Muscle of back (tissue), 11 donors: ENCODE measurements around the gene CCR9. TPM values are rescaled to one million over a fixed set of nuclear protein-coding genes. Genes with fewer than 3 reads are reported as not detected.

Experiments
- DNase-seq, 3 donors: peaks; one replicate each; pipeline versions ENCODE4 v3.0.0 to v3.0.0-alpha.2; 2013
- polyA plus RNA-seq, 10 donors: library from polyadenylated mRNA; unstranded; fragments of 120-200 nt; gene quantifications; one replicate each; pipeline ENCODE4 v1.2.1, GENCODE V29; 2013; ENCODE audit not compliant: insufficient read length in 10 of 10

The CCR9 gene
- polyA plus RNA-seq, 10 donors = 0.11 to 0.31 (median 0.13) TPM; not detected in 7

- no peak for DNase-seq
These were observed 13.8 kb upstream of the CCR9 start for GRCh38 chr3:45872569-45872968.

- DNase-seq = no peak
These were observed 13.3 kb upstream of the CCR9 start for GRCh38 chr3:45873036-45873435.

GRCh38 chr3:45873638-45874037 is 12.7 kb upstream of the CCR9 start:
- no peak for DNase-seq

- DNase-seq = no peak
These were observed 11.5 kb upstream of the CCR9 start for GRCh38 chr3:45874677-45875346.

GRCh38 chr3:45878124-45878523 is 8.2 kb upstream of the CCR9 start:
- DNase-seq = no peak

- DNase-seq = no peak
These were observed 5.6 kb upstream of the CCR9 start for GRCh38 chr3:45880725-45881077.

GRCh38 chr3:45881078-45882022 is 5.0 kb upstream of the CCR9 start:
- no peak for DNase-seq

GRCh38 chr3:45884368-45885201 is 1.8 kb upstream of the CCR9 start:
- DNase-seq = no peak

GRCh38 chr3:45887285-45887684 is 942 bp downstream of the CCR9 start:
- DNase-seq = no peak

GRCh38 chr3:45887759-45888511 is 1.6 kb downstream of the CCR9 start:
- DNase-seq = no peak

- no peak for DNase-seq
These were observed 3.0 kb downstream of the CCR9 start for GRCh38 chr3:45889337-45889736.

- DNase-seq = no peak
These were observed 4.1 kb downstream of the CCR9 start for GRCh38 chr3:45890405-45890804.

- no peak for DNase-seq
These were observed 5.8 kb downstream of the CCR9 start for GRCh38 chr3:45892161-45892560.

GRCh38 chr3:45894015-45894414 is 7.7 kb downstream of the CCR9 start:
- no peak for DNase-seq

- no peak for DNase-seq
These were observed 9.5 kb downstream of the CCR9 start for GRCh38 chr3:45895686-45896468.

GRCh38 chr3:45896956-45897355 is 10.6 kb downstream of the CCR9 start:
- DNase-seq = peak in 1 of 3 donors; percentile 9

GRCh38 chr3:45904931-45905330 is 18.6 kb downstream of the CCR9 start:
- DNase-seq = no peak

- DNase-seq = no peak
These were observed 19.4 kb downstream of the CCR9 start for GRCh38 chr3:45905755-45906154.

GRCh38 chr3:45906681-45907407 is 20.5 kb downstream of the CCR9 start:
- no peak for DNase-seq
